IPS-18c (cell line): Measurements from ENCODE around the gene WDFY4.

Source experiments
- H3K4me3 ChIP-seq: 2 replicates; pipeline ENCODE4 v1.7.0; 2013; ENCODE audit warnings: low read depth, mild to moderate bottlenecking, low read length, moderate library complexity; ENCODE audit not compliant: insufficient read depth
- H3K9me3 ChIP-seq: one replicate; pipeline ENCODE4 v1.6.1; 2013; ENCODE audit warnings: mild to moderate bottlenecking, low read length, moderate library complexity; ENCODE audit not compliant: control insufficient read depth, insufficient read depth

Gene WDFY4

GRCh38 chr10:49001870-49002672 lies 317.4 kb downstream of the WDFY4 start:
- peaks cover 2% of the 10 kb centered on the region for H3K9me3 ChIP-seq
- H3K4me3 ChIP-seq, result no peak overlapping the region

- Histone ChIP-seq H3K4me3 (no peak overlapping the region), H3K9me3 (no peaks in the 10 kb centered on the region)
These were observed 320.6 kb downstream of the WDFY4 start for GRCh38 chr10:49005270-49005669.

GRCh38 chr10:49007129-49007528 lies 322.5 kb downstream of the WDFY4 start:
- no peaks in the 10 kb centered on the region for H3K9me3 ChIP-seq
- no peak overlapping the region for H3K4me3 ChIP-seq

GRCh38 chr10:49008091-49008490 lies 323.4 kb downstream of the WDFY4 start:
- Histone ChIP-seq H3K9me3 (no peaks in the 10 kb centered on the region), H3K4me3 (no peak overlapping the region)

- no peak overlapping the region for H3K4me3 ChIP-seq
- H3K9me3 ChIP-seq, result no peaks in the 10 kb centered on the region
These were observed 324.0 kb downstream of the WDFY4 start for GRCh38 chr10:49008505-49009198.

GRCh38 chr10:49009199-49009979 lies 324.7 kb downstream of the WDFY4 start:
- no peaks in the 10 kb centered on the region for H3K9me3 ChIP-seq

GRCh38 chr10:49010295-49010694 lies 325.6 kb downstream of the WDFY4 start:
- no peaks in the 10 kb centered on the region for H3K9me3 ChIP-seq
- no peak overlapping the region for H3K4me3 ChIP-seq

More at GRCh38 chr10:49009199-49009979, 324.7 kb downstream of the WDFY4 start:
- H3K4me3 ChIP-seq, result no peak overlapping the region

GRCh38 chr10:49010865-49011264 lies 326.2 kb downstream of the WDFY4 start:
- H3K4me3 ChIP-seq, result no peak overlapping the region
- H3K9me3 ChIP-seq, result no peaks in the 10 kb centered on the region

- no peaks in the 10 kb centered on the region for H3K9me3 ChIP-seq
- no peak overlapping the region for H3K4me3 ChIP-seq
These were observed 327.1 kb downstream of the WDFY4 start for GRCh38 chr10:49011756-49012155.

- no peak overlapping the region for H3K4me3 ChIP-seq
- peaks cover under 1% of the 10 kb centered on the region for H3K9me3 ChIP-seq
These were observed 327.9 kb downstream of the WDFY4 start for GRCh38 chr10:49012603-49013002.

GRCh38 chr10:49015700-49016099 lies 331.0 kb downstream of the WDFY4 start:
- H3K9me3 ChIP-seq, result peaks cover 2% of the 10 kb centered on the region
- no peak overlapping the region for H3K4me3 ChIP-seq

GRCh38 chr10:49021685-49022084 lies 337.0 kb downstream of the WDFY4 start:
- Histone ChIP-seq H3K4me3 (no peak overlapping the region), H3K9me3 (peaks cover 2% of the 10 kb centered on the region)

- H3K9me3 ChIP-seq, result no peaks in the 10 kb centered on the region
These were observed 338.4 kb downstream of the WDFY4 start for GRCh38 chr10:49023071-49023470.

GRCh38 chr10:49023752-49024151 lies 339.1 kb downstream of the WDFY4 start:
- Histone ChIP-seq H3K9me3 (no peaks in the 10 kb centered on the region), H3K4me3 (no peak overlapping the region)

More at GRCh38 chr10:49023071-49023470, 338.4 kb downstream of the WDFY4 start:
- H3K4me3 ChIP-seq, result no peak overlapping the region

- Histone ChIP-seq H3K9me3 (no peaks in the 10 kb centered on the region), H3K4me3 (no peak overlapping the region)
These were observed 339.8 kb downstream of the WDFY4 start for GRCh38 chr10:49024484-49024883.

GRCh38 chr10:49025347-49025983 lies 340.8 kb downstream of the WDFY4 start:
- no peak overlapping the region for H3K4me3 ChIP-seq
- H3K9me3 ChIP-seq, result no peaks in the 10 kb centered on the region

GRCh38 chr10:49028639-49029038 lies 344.0 kb downstream of the WDFY4 start:
- Histone ChIP-seq H3K9me3 (no peaks in the 10 kb centered on the region), H3K4me3 (no peak overlapping the region)
